Loucy (cell line): ENCODE data around the gene RAPGEF1.

ENCODE experiments used
- H2AFZ ChIP-seq: fragments of 200-600 bp; sonication (generic); 2 replicates; pipeline ENCODE4 v1.6.0; 2016; ENCODE audit warnings: antibody characterized with exemption, mild to moderate bottlenecking, low read length, moderate library complexity
- H3F3A ChIP-seq: fragments of 200-600 bp; 2 replicates; pipeline ENCODE4 v1.6.0; 2016; ENCODE audit warnings: antibody characterized with exemption, low read depth, mild to moderate bottlenecking
- H3K27me3 ChIP-seq: fragments of 200-600 bp; sonication (generic); 2 replicates; pipeline ENCODE4 v1.6.1; 2014; ENCODE audit warnings: low read length, mild to moderate bottlenecking; ENCODE audit not compliant: insufficient read depth, poor library complexity, severe bottlenecking
- H3K36me3 ChIP-seq: fragments of 200-600 bp; sonication (generic); 2 replicates; pipeline ENCODE4 v1.6.1; 2016; ENCODE audit warnings: low read length; ENCODE audit not compliant: insufficient read depth
- H3K4me1 ChIP-seq: fragments of 200-600 bp; sonication (generic); 2 replicates; pipeline ENCODE4 v1.5.1; 2014; ENCODE audit warnings: low read length, mild to moderate bottlenecking; ENCODE audit not compliant: insufficient read depth, poor library complexity, severe bottlenecking
- H3K4me2 ChIP-seq: fragments of 200-600 bp; sonication (generic); 2 replicates; pipeline ENCODE4 v1.6.0; 2014; ENCODE audit warnings: antibody characterized with exemption, low read length, low read depth, mild to moderate bottlenecking; ENCODE audit not compliant: poor library complexity, severe bottlenecking
- H3K4me3 ChIP-seq: fragments of 200-600 bp; sonication (generic); 2 replicates; pipeline ENCODE4 v1.5.1; 2014; ENCODE audit warnings: low read length, mild to moderate bottlenecking, mixed read lengths; ENCODE audit not compliant: poor library complexity, severe bottlenecking
- H3K79me2 ChIP-seq: fragments of 200-600 bp; sonication (generic); 2 replicates; pipeline ENCODE4 v1.6.1; 2014; ENCODE audit warnings: low read length; ENCODE audit not compliant: insufficient read depth
- H3K9ac ChIP-seq: fragments of 200-600 bp; sonication (generic); 2 replicates; pipeline ENCODE4 v1.6.0; 2014; ENCODE audit warnings: mild to moderate bottlenecking, low read depth, low read length, moderate library complexity; ENCODE audit not compliant: poor library complexity, severe bottlenecking
- H3K9me2 ChIP-seq: fragments of 200-600 bp; sonication (generic); replicated peaks from 2 replicates; pipeline ENCODE4 v1.6.1; 2016; ENCODE audit warnings: low read depth, low read length, mixed read lengths
- H3K9me3 ChIP-seq: fragments of 200-600 bp; sonication (generic); 2 replicates; pipeline ENCODE4 v1.6.1; 2014; ENCODE audit warnings: mild to moderate bottlenecking, antibody characterized with exemption, low read length, low read depth; ENCODE audit not compliant: insufficient read depth
- H4K20me1 ChIP-seq: fragments of 200-600 bp; sonication (generic); 2 replicates; pipeline ENCODE4 v1.6.0; 2014; ENCODE audit warnings: antibody characterized with exemption, low read length, mild to moderate bottlenecking; ENCODE audit not compliant: insufficient read depth, poor library complexity, severe bottlenecking
- EZH2phosphoT487 ChIP-seq: fragments of 200-600 bp; IDR thresholded peaks from 2 replicates; pipeline ENCODE4 v1.6.1; 2018; ENCODE audit warnings: antibody characterized with exemption, mild to moderate bottlenecking, moderate library complexity, borderline replicate concordance
- TF ChIP-seq, protein P1 (sequence below): fragments of 200-600 bp; sonication (generic); conservative IDR thresholded peaks from 2 replicates; pipeline ENCODE4 v1.5.1; 2014; ENCODE audit warnings: mild to moderate bottlenecking, antibody characterized with exemption, low read length

Gene RAPGEF1

DNA sequence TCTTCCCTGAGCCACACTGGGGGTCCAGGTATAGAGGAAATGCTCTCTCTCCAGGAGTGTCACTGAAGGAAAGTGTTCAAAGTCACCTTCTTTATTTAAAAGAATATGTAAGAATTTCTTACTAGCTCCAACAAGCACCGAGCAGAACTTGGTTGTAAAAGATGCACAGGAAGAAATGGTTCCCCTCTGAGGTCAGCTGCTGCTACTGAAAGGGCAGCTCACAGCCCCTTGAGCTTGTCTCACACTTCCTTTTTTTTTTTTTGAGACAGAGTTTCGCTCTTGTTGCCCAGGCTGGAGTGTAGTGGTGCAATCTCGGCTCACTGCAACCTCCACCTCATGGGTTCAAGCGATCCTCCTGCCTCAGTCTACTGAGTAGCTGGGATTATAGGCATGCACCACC, 117.4 kb downstream of the RAPGEF1 start:
- Histone ChIP-seq H3K27me3 (no peaks in the 10 kb centered on the region), H3K79me2 (no peaks in the 10 kb centered on the region), H3K4me3 (no peak overlapping the region), H3F3A (no peaks in the 10 kb centered on the region), H2AFZ (no peak overlapping the region), H3K9me3 (no peaks in the 10 kb centered on the region), H3K4me1 (no peaks in the 10 kb centered on the region), H4K20me1 (no peaks in the 10 kb centered on the region), H3K9ac (no peak overlapping the region), H3K4me2 (no peak overlapping the region), H3K36me3 (peaks cover 59% of the 10 kb centered on the region; the same call in 1 of the 2 replicates), H3K9me2 (no peaks in the 10 kb centered on the region)
- no peak for TF ChIP-seq EZH2phosphoT487
- TF ChIP-seq, protein P1, sequence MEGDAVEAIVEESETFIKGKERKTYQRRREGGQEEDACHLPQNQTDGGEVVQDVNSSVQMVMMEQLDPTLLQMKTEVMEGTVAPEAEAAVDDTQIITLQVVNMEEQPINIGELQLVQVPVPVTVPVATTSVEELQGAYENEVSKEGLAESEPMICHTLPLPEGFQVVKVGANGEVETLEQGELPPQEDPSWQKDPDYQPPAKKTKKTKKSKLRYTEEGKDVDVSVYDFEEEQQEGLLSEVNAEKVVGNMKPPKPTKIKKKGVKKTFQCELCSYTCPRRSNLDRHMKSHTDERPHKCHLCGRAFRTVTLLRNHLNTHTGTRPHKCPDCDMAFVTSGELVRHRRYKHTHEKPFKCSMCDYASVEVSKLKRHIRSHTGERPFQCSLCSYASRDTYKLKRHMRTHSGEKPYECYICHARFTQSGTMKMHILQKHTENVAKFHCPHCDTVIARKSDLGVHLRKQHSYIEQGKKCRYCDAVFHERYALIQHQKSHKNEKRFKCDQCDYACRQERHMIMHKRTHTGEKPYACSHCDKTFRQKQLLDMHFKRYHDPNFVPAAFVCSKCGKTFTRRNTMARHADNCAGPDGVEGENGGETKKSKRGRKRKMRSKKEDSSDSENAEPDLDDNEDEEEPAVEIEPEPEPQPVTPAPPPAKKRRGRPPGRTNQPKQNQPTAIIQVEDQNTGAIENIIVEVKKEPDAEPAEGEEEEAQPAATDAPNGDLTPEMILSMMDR: no peak

DNA sequence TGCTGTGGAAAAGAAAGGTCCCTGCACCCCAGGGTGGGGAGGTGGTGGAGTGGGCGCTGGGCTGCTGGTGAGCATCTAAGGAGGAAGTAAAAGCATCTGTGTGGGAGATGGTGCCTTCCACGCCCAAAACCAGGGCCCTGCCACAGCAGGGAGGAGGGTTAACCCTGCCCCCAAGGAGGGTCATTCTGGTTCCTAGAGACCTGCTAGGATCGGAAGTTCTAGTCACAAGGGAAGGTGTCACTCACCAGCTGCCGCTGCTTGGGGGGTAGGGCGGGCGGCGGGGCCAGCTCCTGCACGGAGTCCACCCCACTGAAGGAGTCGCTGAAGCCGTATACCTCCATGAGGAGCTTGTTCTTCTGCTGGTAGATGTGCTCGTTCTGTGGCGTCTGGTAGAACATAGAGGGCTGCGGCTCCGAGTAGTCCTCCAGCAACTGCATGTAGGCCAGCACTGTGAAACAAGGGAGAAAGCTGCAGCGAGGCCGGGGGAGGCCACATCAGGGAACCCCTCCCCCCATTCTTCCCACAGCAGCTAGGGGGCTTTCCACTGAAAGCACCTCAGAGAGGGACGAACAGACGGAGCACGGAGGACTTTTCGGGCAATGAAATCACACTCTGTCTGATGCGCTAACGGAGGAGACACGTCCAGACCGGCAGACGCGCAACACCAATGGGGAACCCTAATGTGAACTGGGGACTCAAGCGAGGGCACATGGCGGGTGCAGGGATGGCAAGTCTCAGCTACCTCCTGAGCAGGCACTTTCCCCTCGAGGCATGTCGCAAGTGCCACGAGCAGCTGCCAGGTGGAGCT, 118.1 kb downstream of the RAPGEF1 start:
- Histone ChIP-seq H3K79me2 (no peaks in the 10 kb centered on the region), H3F3A (no peaks in the 10 kb centered on the region), H3K4me2 (no peak overlapping the region), H3K9me2 (no peaks in the 10 kb centered on the region), H3K9ac (no peak overlapping the region), H3K36me3 (peaks cover 55% of the 10 kb centered on the region; the same call in 1 of the 2 replicates), H3K4me3 (no peak overlapping the region), H4K20me1 (no peaks in the 10 kb centered on the region), H3K4me1 (no peaks in the 10 kb centered on the region), H3K9me3 (no peaks in the 10 kb centered on the region), H2AFZ (no peak overlapping the region), H3K27me3 (no peaks in the 10 kb centered on the region)
- no peak for TF ChIP-seq EZH2phosphoT487
- TF ChIP-seq, protein P1: no peak

DNA sequence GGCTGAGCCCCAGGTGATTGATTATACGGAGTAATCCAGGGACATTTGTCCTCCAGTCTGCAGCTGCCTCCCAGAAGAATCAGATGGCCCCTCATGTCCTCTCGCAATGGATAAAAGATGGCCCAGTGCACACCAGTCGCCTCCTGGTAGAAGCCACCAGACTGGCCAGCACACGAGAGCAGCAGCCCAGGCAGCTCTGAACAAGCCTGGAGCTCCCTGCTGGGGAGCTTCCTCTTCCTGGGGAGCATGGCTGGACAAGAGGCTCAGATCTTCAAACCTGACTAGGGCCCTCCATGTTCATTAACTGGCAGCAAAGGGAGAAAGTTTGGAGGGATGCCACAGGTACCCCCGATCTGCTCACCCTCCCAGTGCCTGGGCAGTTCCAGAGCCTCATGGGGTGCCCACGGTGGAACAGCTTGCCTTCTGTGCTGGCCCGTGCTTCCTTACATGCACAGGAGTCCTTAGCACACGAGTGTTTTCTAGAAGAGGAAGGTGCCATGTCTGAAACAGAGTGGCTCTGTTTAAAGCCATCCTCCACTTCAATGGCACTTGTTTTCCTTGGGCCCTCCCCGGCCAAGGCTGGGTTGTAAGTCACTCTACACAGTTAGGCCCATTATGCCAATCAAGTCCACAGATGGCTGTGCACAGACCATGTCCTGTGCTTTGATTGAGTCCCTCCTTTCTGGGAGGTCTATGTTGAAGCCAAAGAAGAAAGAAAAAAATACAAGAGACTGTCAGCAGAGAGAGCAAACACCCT, 118.9 kb downstream of the RAPGEF1 start:
- H3K4me3 ChIP-seq: no peak overlapping the region
- no peaks in the 10 kb centered on the region for H3K27me3 ChIP-seq
- no peak overlapping the region for H2AFZ ChIP-seq
- H3K9me2 ChIP-seq: no peaks in the 10 kb centered on the region
- H3K9me3 ChIP-seq: no peaks in the 10 kb centered on the region
- no peaks in the 10 kb centered on the region for H3K79me2 ChIP-seq
- H4K20me1 ChIP-seq: no peaks in the 10 kb centered on the region
- no peak overlapping the region for H3K4me2 ChIP-seq
- no peak overlapping the region for H3K9ac ChIP-seq
- H3F3A ChIP-seq: no peaks in the 10 kb centered on the region
- no peak for TF ChIP-seq EZH2phosphoT487
- TF ChIP-seq, protein P1: no peak
- H3K4me1 ChIP-seq: no peaks in the 10 kb centered on the region
- peaks cover 53% of the 10 kb centered on the region; the same call in 1 of the 2 replicates for H3K36me3 ChIP-seq
